PFSK-1 (cell line): ENCODE data around the gene LINGO1.

Source experiments
- POLR2AphosphoS5 ChIP-seq: IDR thresholded peaks from 2 replicates; pipeline ENCODE4 v1.6.1; 2012; ENCODE audit warnings: low read depth, mild to moderate bottlenecking, control low read depth, low read length, moderate library complexity
- TAF1 ChIP-seq: IDR thresholded peaks from 2 replicates; pipeline ENCODE4 v1.6.1; 2012; ENCODE audit warnings: low read length, control low read depth, borderline replicate concordance; ENCODE audit not compliant: insufficient read depth
- TF ChIP-seq, protein P1 (sequence below), 2 experiments: IDR thresholded peaks; 2 replicates each; pipeline versions ENCODE4 v1.6.1 to v1.8.0; 2011 to 2012; ENCODE audit warnings: low read depth in 2 of 2, low read length in 2 of 2, control low read depth in 1 of 2, inconsistent platforms in 1 of 2, mild to moderate bottlenecking in 1 of 2, moderate library complexity in 1 of 2; ENCODE audit not compliant: insufficient read depth in 1 of 2

- TF ChIP-seq POLR2AphosphoS5 (no peak), TAF1 (no peak)
- TF ChIP-seq, protein P1, sequence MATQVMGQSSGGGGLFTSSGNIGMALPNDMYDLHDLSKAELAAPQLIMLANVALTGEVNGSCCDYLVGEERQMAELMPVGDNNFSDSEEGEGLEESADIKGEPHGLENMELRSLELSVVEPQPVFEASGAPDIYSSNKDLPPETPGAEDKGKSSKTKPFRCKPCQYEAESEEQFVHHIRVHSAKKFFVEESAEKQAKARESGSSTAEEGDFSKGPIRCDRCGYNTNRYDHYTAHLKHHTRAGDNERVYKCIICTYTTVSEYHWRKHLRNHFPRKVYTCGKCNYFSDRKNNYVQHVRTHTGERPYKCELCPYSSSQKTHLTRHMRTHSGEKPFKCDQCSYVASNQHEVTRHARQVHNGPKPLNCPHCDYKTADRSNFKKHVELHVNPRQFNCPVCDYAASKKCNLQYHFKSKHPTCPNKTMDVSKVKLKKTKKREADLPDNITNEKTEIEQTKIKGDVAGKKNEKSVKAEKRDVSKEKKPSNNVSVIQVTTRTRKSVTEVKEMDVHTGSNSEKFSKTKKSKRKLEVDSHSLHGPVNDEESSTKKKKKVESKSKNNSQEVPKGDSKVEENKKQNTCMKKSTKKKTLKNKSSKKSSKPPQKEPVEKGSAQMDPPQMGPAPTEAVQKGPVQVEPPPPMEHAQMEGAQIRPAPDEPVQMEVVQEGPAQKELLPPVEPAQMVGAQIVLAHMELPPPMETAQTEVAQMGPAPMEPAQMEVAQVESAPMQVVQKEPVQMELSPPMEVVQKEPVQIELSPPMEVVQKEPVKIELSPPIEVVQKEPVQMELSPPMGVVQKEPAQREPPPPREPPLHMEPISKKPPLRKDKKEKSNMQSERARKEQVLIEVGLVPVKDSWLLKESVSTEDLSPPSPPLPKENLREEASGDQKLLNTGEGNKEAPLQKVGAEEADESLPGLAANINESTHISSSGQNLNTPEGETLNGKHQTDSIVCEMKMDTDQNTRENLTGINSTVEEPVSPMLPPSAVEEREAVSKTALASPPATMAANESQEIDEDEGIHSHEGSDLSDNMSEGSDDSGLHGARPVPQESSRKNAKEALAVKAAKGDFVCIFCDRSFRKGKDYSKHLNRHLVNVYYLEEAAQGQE (IDR thresholded peaks at IDR 0.05; ENCODE audit: insufficient read depth in 1 of 2, low read depth in 2 of 2, low read length in 2 of 2), result no peak
Measured at GRCh38 chr15:77608774-77609173, 23.9 kb downstream of the LINGO1 start.
